Loucy (cell line): Measurements from ENCODE around the gene SGF29.

Experiments used
- CTCF ChIP-seq: fragments of 200-600 bp; sonication (generic); conservative IDR thresholded peaks from 2 replicates; pipeline ENCODE4 v1.5.1; 2014; ENCODE audit warnings: mild to moderate bottlenecking, antibody characterized with exemption, low read length
- EZH2phosphoT487 ChIP-seq: fragments of 200-600 bp; IDR thresholded peaks from 2 replicates; pipeline ENCODE4 v1.6.1; 2018; ENCODE audit warnings: antibody characterized with exemption, mild to moderate bottlenecking, moderate library complexity, borderline replicate concordance

DNA sequence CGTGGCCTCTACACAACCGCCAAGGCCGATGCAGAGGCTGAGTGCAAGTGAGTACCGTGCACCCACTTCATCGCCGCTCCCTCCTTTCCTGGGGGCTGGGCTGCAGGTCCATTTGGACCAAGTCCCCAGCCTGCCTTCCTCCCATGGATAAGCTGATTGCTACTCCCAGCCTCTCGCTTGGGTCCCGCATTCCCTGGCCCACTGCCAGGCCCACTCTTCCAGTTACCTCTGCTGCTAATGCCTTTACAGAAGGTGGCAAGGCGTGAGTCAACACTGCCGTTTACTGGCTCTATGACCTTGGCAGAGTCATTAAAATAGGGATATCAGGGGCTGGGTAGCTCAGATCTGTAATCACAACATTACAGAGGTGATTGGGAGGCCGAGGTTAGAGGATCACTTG lies 32.0 kb downstream of the SGF29 start:
- TF ChIP-seq CTCF = no peak
- no peak for TF ChIP-seq EZH2phosphoT487
